HS-5 (cell line): ENCODE data around the gene LIPH.
A peak's percentile ranks its signal among the peaks of the same experiment; 100 is the strongest.
"Not testable (repeated sequence)": the region's sequence is repeated elsewhere in the genome, so short reads cannot be mapped to it uniquely, and the experiment has no call there.

Experiments used
- DNase-seq: peaks from one replicate; pipeline ENCODE4 v3.0.0-alpha.2; 2012; ENCODE audit warnings: low read depth

The LIPH gene

GRCh38 chr3:185552358-185552877 lies at the start of gene LIPH:
Gene LIPH, minus strand, starts transcription at chr3:185552588. Its CDS starts 117 bp downstream, at chr3:185552471.
- no peak for DNase-seq

- no peak for DNase-seq
Observed at GRCh38 chr3:185595526-185595925, 43.1 kb upstream of the LIPH start.

GRCh38 chr3:185594073-185594472 lies 41.7 kb upstream of the LIPH start:
- no peak for DNase-seq

- no peak for DNase-seq
Observed at GRCh38 chr3:185586686-185587039, 34.3 kb upstream of the LIPH start.

GRCh38 chr3:185585859-185586685 lies 33.7 kb upstream of the LIPH start, which contains the start of gene SENP2:
Gene SENP2, plus strand, starts transcription at chr3:185586295. Its CDS starts 119 bp downstream, at chr3:185586414.
- peak; percentile 97 for DNase-seq

- DNase-seq = no peak
Observed at GRCh38 chr3:185585518-185585858, 33.1 kb upstream of the LIPH start.

- no peak for DNase-seq
Observed at GRCh38 chr3:185584686-185585085, 32.3 kb upstream of the LIPH start.

GRCh38 chr3:185583925-185584324 lies 31.5 kb upstream of the LIPH start:
- DNase-seq = no peak

GRCh38 chr3:185582871-185583270 lies 30.5 kb upstream of the LIPH start:
- no peak for DNase-seq

- no peak for DNase-seq
Observed at GRCh38 chr3:185582236-185582635, 29.8 kb upstream of the LIPH start.

- DNase-seq = not testable (repeated sequence)
Observed at GRCh38 chr3:185575108-185575869, 22.9 kb upstream of the LIPH start.

GRCh38 chr3:185572183-185572582 lies 19.8 kb upstream of the LIPH start:
- DNase-seq = no peak

- DNase-seq = no peak
Observed at GRCh38 chr3:185561958-185562357, 9.6 kb upstream of the LIPH start.

GRCh38 chr3:185561374-185561943 lies 9.1 kb upstream of the LIPH start:
- no peak for DNase-seq

- DNase-seq = no peak
Observed at GRCh38 chr3:185560676-185561075, 8.3 kb upstream of the LIPH start.

- no peak for DNase-seq
Observed at GRCh38 chr3:185559706-185560090, 7.3 kb upstream of the LIPH start.

GRCh38 chr3:185558395-185558794 lies 6.0 kb upstream of the LIPH start:
- no peak for DNase-seq

GRCh38 chr3:185556640-185557039 lies 4.3 kb upstream of the LIPH start:
- not testable (repeated sequence) for DNase-seq

GRCh38 chr3:185555860-185556347 lies 3.5 kb upstream of the LIPH start:
- DNase-seq = no peak

- DNase-seq = no peak
Observed at GRCh38 chr3:185555101-185555501, 2.7 kb upstream of the LIPH start.

GRCh38 chr3:185549651-185550111 lies 2.7 kb downstream of the LIPH start:
- DNase-seq = no peak

GRCh38 chr3:185549122-185549521 lies 3.3 kb downstream of the LIPH start:
- DNase-seq = peak; percentile 98
